SK-N-MC (cell line): Measurements from ENCODE around the gene ANKRD31.

ENCODE experiments used
- EZH2 ChIP-seq: fragments of 200-600 bp; sonication (generic); IDR thresholded peaks from one replicate; pipeline ENCODE4 v1.6.1; 2017; ENCODE audit warnings: antibody characterized with exemption
- FOXP2 ChIP-seq: optimal IDR thresholded peaks from 2 replicates; pipeline ENCODE3; 2011; ENCODE audit warnings: mild to moderate bottlenecking, moderate library complexity; ENCODE audit not compliant: insufficient read depth; ENCODE audit errors: extremely low read length, control extremely low read depth
- POLR2AphosphoS5 ChIP-seq: IDR thresholded peaks from 2 replicates; pipeline ENCODE4 v1.6.1; 2012; ENCODE audit warnings: mild to moderate bottlenecking, low read depth, low read length, borderline replicate concordance

DNA sequence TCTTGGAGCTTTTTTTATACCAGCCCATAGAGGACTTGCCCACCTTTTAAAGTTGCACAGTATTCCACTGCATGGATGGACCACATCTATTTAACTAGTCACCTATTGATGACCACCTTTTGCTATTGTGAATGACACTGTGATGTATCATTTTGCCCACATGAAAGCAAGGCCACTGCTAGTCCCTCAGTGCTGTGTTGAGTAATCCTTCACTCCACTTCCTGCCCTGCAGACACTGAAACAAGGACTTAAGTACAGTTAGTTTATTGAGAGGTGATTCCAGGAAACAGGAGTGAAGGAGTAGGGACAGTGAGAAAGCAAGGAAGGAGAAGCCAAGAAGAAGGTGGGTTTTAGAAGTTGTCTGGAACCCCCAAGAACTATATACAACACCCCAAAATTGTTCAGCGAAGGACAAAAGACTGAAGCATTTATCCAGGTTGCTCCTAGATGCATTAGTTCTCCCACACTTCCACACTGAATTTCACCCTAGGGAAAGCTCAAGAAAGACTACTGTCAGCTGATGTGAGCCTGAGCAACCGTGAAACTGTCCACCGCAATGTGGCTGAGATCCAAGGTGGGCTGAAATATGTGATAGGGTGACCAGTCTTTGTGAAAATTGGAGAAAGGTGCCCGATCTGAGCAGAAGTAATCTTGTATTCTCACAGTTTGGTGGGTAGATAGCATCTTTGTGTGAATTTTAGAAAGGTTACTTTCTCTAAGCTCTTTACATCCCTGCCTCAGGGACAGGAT lies 45.2 kb upstream of the ANKRD31 start:
- no peak for TF ChIP-seq EZH2
- no peak for TF ChIP-seq POLR2AphosphoS5
- TF ChIP-seq FOXP2: no peak
